ENCODE results near the gene SLC36A4.
A peak's percentile ranks its signal among the peaks of the same experiment; 100 is the strongest.
"Not testable (repeated sequence)": the region's sequence is repeated elsewhere in the genome, so short reads cannot be mapped to it uniquely, and the experiment has no call there.

The SLC36A4 gene

DNA sequence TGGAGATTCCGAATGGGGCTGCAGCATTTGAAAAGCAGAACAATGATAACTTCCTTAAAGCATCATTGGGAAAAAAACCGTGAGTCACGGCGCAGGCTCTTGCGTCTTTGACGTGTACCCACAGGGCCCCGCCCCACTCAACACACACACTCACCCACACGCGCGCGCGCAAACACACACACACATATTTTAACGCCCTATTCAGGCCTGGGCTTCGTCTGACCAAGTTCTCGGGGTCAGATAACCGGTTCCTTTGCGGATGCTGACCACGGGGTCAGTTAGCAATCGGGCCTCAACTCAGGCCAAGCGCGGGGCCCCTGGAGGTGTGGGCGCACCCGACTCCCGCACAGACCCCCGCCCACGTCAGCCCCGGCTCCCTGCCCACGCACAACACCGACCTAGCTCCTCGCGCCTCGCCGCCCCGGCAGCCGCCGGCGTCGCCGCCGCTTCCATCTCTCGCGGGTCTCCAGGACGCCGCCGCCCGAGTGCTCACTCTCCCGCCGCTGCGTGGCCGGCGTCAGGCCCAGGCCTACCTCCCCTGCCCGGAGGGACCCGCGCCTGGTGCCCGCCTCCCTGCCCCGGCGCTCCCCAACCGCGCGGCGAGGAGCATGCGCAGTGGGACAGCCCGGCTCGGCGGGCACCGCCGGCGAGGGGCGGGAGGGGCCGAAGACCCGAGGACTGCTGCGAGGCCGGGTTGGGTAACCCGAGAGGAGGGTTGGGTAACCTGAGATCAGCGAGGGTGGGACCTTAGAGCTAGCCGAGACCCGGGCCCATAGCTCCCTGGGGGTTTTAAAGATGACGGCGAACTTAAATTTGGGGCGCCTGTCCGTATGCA, at the start of gene SLC36A4:
Gene SLC36A4, minus strand, starts transcription at position 612 of the 835 bp plus-strand sequence. Its CDS starts 159 bp downstream, at position 453.
- peak; percentile 79 for DNase-seq

DNA sequence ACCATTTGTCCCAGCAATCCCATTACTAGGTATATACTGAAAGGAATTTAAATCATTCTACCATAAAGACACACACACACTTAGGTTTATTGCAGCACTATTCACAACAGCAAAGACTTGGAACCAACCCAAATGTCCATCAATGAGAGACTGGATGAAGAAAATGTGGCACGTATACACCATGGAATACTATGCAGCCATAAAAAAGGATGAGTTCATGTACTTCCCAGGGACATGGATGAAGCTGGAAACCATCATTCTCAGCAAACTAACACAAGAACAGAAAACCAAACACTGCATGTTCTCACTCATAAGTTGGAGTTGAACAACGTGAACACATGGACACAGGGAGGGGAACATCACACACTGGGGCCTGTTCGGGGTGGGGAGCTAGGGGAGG, 49.0 kb upstream of the SLC36A4 start:
- DNase-seq: not testable (repeated sequence)

DNA sequence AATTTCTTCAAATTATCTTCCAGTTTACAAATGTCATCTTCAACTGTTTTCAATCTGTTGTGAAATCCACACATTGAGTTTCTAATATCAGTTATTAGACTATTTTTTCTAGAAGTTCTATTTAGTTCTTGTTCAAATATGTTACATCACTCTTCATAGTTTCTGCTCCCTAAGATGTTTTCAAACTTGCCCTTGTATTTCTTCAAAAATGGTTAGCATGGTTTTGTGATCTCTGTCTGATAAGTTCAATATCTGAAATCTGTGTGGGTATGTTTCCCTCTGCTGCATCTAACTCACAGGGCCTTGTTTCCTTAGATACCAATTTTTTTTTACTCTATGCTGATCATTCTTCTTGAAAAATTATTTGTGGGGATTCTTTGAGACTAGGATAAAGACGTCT, 46.2 kb upstream of the SLC36A4 start:
- DNase-seq: no peak

DNA sequence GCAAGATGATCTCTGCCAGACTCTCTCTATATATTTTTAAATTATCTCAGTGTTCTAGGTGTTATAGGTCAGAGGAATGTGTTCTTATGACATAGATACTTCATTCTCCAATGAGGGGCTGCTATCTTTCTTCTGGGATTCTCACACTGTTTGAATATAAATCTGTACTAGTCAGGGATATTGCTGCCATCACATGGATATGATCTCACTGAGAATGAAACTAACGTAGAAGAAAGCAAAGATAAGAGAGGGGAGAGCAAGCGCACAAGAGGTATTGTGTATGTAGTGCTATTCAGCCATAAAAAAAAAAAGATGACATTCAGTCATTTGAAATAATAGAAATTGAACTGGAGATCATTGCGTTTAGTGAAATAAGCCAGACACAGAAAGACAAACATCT, 42.2 kb upstream of the SLC36A4 start:
- DNase-seq: no peak

DNA sequence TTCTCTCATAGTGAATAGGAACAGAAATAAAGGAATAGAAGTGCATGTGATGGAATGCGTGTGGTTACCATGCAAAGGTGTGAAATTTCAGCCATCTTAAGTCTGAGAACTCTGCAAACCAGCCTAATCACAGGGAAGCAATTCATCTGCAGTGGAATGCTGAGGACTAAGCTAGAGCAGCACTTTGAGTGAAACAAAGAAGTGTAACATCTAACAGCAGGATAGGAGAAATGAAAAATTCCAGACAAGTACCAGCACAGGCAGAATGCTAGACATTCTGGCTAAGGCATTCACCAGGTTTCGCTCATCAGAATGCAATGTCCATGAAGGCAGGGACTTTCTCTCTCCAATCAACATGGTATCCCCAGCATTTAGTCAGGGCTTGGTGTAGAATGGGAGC, 41.2 kb upstream of the SLC36A4 start:
- DNase-seq: no peak

DNA sequence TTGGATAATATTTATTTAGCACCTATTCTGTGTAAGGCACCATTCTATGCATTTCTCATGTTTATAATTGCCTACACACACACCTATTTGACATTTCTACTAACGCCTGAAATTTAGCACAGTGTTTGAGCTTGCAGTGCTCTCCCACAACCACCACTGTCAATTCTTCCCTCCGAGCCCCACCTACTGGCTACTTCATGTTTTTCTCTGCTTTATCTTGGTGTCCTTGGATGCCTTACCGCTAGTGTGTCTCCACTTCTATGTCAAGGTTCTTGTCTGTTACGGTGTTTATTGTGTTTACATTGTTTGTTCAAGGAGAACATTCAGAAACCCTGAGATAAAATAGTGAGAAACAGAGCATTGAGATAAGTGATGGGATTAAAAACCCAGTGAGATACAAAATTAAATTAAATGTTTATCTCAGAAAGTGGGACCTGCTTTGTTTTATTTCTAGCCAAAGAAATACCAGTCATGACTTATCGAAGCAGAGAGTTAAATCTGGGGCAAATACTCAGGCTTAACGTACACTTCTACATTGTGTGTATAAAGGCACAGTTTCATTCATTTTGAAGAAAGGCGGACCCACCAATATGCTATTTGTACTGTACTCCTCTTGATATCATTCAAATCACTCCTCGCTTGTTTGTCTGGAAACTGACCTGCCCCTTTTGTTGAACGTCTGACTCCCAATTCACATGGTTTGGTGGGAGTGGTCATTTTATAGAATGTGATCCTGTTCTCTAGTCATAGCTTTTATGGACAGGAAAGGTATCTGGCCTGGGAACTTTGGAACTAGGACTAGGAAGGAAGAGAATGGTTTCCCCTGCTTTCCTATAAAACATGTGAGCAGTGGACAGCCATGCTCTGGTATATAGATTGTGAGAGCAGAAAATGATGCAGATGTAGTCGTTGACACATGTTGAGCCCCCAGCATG, 39.2 kb upstream of the SLC36A4 start:
- peak; percentile 7 for DNase-seq

DNA sequence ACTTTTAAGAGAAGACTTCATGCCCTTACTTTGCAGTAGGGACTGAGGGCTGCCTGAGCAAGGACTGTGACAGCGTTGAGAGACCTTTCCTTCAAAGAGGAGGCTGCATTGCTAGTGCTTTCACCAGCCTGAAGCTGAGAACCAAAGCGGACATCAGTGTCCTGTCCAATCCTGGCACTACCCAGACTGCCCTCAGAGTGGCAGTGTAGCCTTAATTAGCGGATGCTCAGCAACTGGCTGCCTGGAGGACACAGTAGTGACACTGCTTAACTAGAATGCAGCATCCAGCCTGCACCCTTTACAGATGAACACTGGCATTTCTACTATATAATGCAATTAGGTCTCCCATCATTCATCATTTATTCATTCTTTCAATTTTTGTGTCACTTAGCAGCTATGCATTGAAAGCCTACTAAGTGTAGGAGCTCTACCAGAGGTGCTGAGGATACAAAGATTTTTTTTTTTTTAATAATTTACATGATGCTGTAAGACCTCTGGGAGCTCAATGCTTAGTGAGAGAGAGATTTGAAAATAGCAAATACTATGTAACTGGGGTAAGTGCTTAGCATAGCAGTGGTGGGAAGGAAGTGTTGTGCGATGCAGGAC, 36.9 kb upstream of the SLC36A4 start:
- peak; percentile 53 for DNase-seq

DNA sequence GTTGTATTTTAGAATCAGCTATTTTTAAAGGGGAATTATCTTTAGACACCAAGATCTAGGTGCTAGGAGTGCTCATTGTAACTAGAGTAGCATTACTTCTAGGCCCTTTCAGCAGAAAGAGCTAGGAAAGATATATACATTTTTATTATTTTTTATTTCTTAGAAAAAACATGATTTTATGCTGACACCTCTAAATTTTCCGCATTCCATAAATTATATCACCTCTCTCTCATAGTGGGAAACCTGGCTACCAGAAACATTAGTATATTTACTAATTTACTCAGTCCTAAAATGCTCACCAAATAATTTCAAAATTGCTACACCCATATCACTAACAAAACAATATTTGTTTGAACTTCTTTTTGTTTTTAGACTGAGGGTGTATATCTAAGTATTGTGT, 32.1 kb upstream of the SLC36A4 start:
- DNase-seq: no peak

DNA sequence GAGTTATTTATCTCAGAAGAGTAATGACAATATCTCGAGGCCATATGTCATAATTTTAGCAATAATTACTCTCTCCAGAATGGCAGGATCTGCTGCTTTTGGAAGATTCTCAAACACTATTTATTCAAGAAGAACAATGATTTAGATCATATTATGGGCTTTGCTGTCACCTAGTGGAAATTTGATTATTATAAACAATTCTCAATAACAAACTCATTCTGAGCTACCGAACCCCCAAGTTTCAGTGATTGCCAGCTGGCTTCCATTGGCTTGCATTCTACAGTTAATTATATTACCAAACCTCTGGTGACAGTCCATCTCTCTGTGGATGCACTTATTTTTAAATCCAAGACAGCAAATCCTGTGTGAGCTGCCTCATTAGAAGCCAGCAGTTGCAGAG, 27.9 kb upstream of the SLC36A4 start:
- DNase-seq: no peak

DNA sequence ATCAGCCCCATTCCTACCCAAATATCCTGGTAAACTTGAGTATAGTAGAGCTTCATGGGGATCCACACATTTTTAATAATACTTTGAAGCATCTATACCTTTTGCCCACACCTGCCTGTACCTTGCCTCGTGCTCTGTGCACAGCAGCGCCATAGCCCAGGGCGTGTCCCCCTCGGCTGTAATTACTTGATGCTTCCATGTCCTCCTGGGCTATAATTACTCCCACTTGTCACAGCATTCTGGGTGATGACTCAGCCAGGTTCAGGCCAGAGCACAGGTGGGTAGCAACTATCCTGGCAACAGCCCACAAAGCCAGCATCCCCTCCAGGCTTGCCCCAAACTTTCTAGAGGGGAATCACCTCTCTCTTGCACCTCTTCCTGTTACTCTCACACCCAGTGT, 23.7 kb upstream of the SLC36A4 start:
- DNase-seq: no peak

DNA sequence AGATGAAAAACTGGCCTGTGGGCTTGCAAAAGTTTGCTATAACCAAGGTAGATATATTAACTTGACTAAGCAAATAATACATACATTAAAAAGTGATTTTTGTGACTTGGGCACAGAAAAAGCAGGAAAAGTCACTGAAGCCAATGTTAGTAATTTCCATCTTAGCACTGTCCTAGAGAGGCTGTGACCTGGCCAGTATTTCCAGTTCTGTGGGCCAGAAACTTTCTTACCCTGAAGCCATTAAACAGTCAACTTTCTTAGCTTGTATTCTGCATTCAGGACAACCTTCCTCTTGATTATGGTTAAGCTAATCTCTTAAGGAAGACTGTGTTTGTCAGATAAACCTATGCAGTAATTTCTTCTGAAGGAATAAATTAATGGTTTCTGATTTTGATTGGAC, 22.3 kb upstream of the SLC36A4 start:
- no peak for DNase-seq

DNA sequence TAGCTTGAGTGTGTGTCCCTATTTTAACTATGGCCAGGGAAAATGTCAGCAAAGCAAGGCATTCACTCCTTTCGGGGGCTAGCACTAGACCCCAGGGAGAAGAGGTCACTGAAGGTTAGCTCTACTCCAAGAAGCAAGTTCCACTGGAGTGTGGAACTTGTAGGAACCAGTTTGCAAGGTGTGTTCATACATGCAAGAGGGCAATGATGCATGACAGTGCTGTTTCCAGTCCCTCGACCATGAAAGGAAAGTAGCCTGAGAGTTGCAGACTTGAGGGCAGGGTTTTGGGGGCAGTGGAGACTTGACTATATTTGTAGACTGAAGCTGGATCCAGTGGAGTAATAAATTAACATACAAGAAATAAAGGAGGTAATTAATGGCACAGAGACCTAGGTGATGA, 21.6 kb upstream of the SLC36A4 start:
- DNase-seq: no peak

DNA sequence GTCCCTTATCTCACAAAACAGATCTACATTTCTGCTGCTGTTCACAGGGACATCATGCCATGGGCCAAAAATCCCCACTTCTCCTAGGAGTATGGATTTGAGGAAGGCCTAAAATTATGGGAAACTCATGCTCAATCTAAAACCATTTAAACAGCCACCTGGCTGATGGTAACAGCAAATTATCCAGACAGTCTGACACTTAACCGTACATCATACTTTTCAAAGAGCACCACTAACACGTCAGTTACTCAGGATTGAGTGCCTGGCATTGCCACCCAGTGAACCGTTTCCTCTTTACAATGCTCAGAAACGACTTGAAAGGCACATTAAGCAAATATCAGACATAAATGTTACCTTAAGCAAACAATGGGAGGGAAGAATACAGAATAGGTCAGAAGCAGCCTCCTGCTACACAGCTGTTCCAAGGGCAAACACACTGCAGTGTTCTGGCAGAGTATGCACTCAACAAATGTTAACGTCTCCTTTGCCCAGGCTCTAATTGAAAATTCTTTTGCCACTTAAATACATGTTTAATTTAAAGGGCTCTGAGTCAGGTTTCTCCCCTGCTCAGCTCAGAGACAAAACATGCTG, 18.8 kb upstream of the SLC36A4 start:
- no peak for DNase-seq

DNA sequence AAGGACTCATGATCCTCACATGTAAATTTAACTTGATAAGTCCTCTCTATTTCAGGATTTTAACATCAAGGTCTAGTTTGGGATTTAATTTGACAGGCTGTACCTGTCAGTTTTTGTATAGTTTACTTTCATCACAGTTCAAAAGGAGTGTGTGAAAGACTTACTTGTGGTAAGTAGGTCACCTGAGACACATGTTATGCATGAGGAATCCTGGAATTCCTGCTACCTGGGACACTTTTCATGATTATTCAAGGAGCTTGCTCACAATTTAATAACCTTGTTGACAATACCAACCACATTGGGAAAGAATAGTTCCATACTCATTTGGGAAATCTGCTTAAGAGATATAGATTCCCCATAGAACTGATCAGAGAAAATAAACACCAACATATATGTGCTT, 15.8 kb upstream of the SLC36A4 start:
- no peak for DNase-seq

DNA sequence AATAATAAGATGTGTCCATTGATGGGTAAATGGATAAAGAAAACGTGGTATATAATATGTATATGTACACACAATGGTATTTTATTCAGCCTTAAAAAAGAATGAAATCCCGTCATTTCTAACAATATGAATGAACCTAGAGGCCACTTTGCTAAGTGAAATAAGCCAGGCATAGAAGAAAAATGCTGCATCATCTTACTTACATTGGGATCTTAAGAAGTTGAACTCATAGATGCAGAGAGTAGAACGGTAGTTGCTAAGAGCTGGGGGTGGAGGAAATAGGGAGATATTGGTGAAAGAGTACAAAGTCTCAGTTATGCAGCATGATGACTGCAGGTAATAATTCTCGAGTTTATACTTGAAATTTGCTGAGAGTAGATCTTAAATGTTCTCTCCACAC, 14.3 kb upstream of the SLC36A4 start:
- no peak for DNase-seq

DNA sequence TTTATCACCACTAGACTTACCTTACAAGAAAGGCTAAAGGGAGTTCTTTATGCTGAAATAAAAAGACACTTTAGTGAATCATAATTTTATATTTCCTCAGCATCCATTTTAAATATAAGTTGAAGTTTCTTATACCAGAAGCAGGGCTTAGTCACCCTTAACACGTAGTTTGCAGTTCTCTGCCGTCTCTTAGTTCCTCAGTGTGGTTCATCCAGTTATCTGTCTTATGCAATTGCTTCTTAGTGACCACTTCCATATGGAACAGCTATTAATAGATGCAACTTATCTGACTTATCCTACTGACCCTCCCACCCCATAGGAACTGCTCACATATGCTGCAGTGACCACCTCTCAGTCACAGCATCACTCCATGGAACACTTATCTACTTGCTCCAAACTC, 11.7 kb upstream of the SLC36A4 start:
- no peak for DNase-seq

DNA sequence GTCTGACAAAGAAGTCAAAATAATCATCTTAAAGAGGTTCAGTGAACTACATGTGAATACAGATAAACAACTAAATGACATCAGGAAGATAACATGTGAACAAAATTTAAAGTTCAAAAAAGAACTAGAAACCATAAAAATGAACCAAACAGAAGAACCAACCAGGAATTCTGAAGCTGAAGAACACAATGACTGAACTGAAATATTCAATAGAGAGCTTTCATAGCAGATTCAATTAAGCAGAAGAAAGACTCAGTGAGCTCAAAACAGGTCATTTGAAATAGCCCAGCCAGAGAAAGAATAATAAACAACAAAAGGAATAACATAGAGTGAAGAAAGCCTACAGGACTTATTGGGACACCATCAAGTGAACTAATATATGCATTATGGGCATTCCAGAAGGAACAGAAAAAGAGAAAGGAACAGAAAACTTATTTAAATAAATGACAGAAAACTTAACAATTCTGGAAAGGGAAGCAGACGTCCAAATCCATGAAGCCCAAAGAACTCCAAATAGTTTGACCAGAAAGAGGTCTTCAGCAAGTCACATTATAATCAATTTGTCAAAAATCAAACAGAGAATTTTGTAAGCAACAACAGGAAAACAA, 11.0 kb upstream of the SLC36A4 start:
- DNase-seq: no peak

DNA sequence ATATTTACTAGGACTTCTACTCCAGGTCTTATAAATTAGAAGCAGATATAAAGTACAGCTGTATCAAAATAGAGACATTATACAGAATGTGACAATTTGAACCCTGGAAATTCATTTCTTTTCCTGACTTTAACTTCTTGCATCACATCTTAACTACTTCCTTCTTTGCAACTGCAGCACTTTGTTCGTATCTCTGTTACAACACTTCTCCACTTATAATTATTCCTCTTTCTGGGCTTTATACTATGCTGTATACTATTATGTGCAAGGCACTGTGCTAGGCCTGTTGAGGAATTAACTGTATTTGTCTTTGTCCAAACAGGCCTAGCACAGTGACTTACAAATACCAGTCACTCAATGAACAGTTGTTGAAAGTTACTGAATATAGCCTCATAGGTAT, 1.8 kb upstream of the SLC36A4 start:
- no peak for DNase-seq

DNA sequence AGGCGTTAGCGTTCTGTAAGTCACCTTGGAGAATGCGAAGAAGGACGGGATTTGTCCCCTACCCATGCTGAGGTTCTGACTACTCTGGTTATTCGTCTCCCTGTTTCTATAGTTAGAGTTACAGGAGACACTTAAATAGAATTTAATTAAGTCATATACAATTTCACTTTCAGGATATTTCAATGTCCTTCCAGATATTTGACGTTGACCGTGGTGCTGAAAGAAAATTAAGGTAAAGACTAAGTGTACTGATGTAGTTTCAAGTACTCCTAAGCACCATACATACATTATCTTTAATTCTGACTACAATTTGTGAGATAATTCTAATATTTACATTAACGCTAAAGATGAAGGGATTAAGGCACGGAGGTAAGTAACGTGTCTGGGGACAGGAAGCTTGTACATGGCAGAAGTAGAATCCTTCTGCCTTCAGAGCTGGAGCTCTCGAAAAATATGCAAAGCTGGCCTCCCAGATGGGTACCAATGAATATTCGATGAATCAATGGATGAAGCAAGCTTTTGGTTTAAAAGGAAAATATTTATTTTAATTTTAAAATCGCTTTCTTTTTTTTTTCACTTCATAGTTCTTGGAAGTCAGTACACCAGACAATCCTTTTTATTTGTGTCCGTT, 539 bp upstream of the SLC36A4 start:
- no peak for DNase-seq

DNA sequence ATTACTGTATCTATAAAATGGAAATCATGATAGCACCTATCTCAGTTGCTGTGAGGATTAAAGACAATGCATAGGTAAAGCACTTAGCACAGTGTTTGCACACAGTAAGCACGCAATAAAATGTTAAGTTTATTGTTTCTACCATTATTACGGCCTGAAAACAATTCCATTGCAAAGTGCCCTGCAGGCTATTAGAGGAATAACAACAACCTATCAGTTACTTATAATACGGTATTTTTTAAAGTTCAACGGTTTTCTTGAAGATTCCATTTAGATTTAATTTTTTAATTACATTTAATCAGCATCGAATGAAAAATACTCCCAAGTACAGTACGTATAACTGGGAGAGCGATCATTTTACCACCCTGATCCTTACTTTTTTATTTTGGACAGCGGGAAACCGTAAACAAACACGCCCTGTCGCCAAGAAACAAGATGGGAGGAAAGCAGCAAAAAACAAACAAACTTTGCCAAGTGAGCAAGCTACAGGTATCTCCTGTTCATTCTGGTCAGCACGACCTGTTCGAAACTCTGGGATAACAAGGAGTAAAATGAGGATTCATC, 893 bp downstream of the SLC36A4 start:
- DNase-seq: no peak

DNA sequence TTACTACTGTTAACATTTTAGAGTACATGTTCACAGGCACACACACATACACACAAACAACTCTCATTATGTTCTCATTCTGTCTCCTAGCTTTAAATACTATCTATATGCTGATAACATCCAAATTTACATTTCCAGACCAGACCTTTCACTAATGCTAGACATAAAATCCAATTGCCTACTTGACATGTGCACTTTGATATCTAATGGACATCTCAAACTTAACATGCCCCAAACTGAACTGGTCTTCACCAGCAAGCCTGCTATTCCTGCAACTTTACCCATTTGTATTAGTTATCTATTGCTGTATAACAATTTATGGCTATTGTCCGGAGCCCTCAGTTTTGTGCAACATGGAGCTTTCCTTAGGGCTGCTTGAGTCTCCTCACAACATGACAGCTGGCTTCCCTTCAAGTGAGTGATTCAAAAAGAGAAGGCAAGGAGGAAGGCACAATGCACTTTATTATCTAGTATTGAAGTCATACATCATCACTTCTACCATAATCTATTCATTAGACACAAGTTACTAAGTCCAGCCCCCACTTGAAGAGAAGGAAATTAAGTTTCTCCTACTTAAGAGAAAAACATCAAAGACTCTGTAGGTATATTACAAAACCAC, 3.0 kb downstream of the SLC36A4 start:
- DNase-seq: no peak

Measured in GDM1 (cell line).